SK-N-SH treated with all-trans-retinoic acid at 6 μM for 48 hours (cell line): ENCODE data around the gene DHX8.

ENCODE experiments used
- ATAC-seq: fragments of 200-7000 bp; cut with Tn5 transposase; 3 replicates; pipeline ENCODE4 v1.9.1; 2020; ENCODE audit warnings: mild to moderate bottlenecking, moderate library complexity
- ARNTL ChIP-seq: fragments of 450-650 bp; formaldehyde crosslinking; IDR thresholded peaks from 2 replicates; pipeline ENCODE4 v1.5.0; 2020; ENCODE audit warnings: low read depth, mild to moderate bottlenecking, moderate library complexity, borderline replicate concordance
- BACH2 ChIP-seq: fragments of 250-450 bp; sonication (Bioruptor Pico); IDR thresholded peaks from 2 replicates; pipeline ENCODE4 v1.9.0; 2021; ENCODE audit warnings: mild to moderate bottlenecking, borderline replicate concordance
- ESRRG ChIP-seq: fragments of 250-450 bp; sonication (Bioruptor Pico); IDR thresholded peaks from 2 replicates; pipeline ENCODE4 v1.6.1; 2021; ENCODE audit warnings: mild to moderate bottlenecking
- GLIS3 ChIP-seq: fragments of 250-450 bp; sonication (Bioruptor Pico); IDR thresholded peaks from 2 replicates; pipeline ENCODE4 v1.5.0; 2020; ENCODE audit warnings: mild to moderate bottlenecking, moderate library complexity
- ISL1 ChIP-seq: fragments of 250-450 bp; sonication (Bioruptor Pico); IDR thresholded peaks from 2 replicates; pipeline ENCODE4 v2.1.2; 2022; ENCODE audit warnings: mild to moderate bottlenecking, moderate library complexity
- OSR1 ChIP-seq: fragments of 250-450 bp; sonication (Bioruptor Pico); IDR thresholded peaks from 2 replicates; pipeline ENCODE4 v1.8.0; 2022; ENCODE audit warnings: moderate library complexity, mild to moderate bottlenecking, inconsistent platforms
- SNAI2 ChIP-seq: fragments of 250-450 bp; sonication (Bioruptor Pico); IDR thresholded peaks from 2 replicates; pipeline ENCODE4 v1.5.0; 2020; ENCODE audit warnings: mild to moderate bottlenecking, moderate library complexity
- TCF4 ChIP-seq: fragments of 250-450 bp; sonication (Bioruptor Pico); IDR thresholded peaks from 2 replicates; pipeline ENCODE4 v1.8.0; 2021; ENCODE audit warnings: mild to moderate bottlenecking, moderate library complexity, borderline replicate concordance
- TOX ChIP-seq: fragments of 250-450 bp; sonication (Bioruptor Pico); IDR thresholded peaks from 2 replicates; pipeline ENCODE4 v1.8.0; 2021; ENCODE audit warnings: mild to moderate bottlenecking, moderate library complexity, borderline replicate concordance
- ZC3H10 ChIP-seq: fragments of 250-450 bp; sonication (Bioruptor Pico); IDR thresholded peaks from 2 replicates; pipeline ENCODE4 v1.5.1; 2021; ENCODE audit warnings: mild to moderate bottlenecking, moderate library complexity
- ZFP3 ChIP-seq: fragments of 250-450 bp; sonication (Bioruptor Pico); IDR thresholded peaks from 2 replicates; pipeline ENCODE4 v1.5.0; 2020; ENCODE audit warnings: mild to moderate bottlenecking, moderate library complexity
- ZNF565 ChIP-seq: fragments of 450-650 bp; formaldehyde crosslinking; conservative IDR thresholded peaks from 2 replicates; pipeline ENCODE4 v1.5.0; 2020; ENCODE audit warnings: low read depth, mild to moderate bottlenecking, moderate library complexity
- ZNF70 ChIP-seq: fragments of 450-650 bp; formaldehyde crosslinking; IDR thresholded peaks from 2 replicates; pipeline ENCODE4 v1.5.0; 2020; ENCODE audit warnings: mild to moderate bottlenecking, moderate library complexity
- ZNF8 ChIP-seq: fragments of 450-650 bp; formaldehyde crosslinking; IDR thresholded peaks from 2 replicates; pipeline ENCODE4 v1.5.0; 2020; ENCODE audit warnings: mild to moderate bottlenecking, moderate library complexity
- TF ChIP-seq, protein P1 (sequence below): fragments of 250-450 bp; sonication (Bioruptor Pico); IDR thresholded peaks from 2 replicates; pipeline ENCODE4 v1.5.1; 2020; ENCODE audit warnings: low read depth, mild to moderate bottlenecking, moderate library complexity
- TF ChIP-seq, protein P2 (sequence below): fragments of 250-450 bp; sonication (Bioruptor Pico); IDR thresholded peaks from 2 replicates; pipeline ENCODE4 v1.8.0; 2021; ENCODE audit warnings: low read depth, mild to moderate bottlenecking, moderate library complexity, borderline replicate concordance

DHX8 gene

DNA sequence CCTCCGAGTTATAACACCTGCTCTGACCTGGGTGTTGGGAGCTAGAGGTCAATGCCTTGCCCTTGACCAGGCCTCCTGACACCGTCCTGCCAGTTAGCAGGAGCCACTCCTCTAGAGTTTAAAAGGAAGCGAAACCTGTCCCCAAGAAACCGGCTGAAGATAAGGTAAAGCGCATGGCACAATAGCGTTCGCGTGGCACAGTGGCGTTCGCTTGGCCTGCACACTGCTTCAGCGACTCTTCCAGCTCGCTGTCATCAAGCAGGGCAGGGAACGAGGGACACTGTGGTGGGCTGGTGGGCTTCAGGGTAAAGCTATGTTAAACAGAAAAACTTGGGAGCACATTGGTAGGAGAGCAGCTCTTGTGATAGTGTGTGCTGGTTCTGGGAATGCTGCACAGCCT is 90.6 kb downstream of the DHX8 start (continued):
- TF ChIP-seq, protein P1, sequence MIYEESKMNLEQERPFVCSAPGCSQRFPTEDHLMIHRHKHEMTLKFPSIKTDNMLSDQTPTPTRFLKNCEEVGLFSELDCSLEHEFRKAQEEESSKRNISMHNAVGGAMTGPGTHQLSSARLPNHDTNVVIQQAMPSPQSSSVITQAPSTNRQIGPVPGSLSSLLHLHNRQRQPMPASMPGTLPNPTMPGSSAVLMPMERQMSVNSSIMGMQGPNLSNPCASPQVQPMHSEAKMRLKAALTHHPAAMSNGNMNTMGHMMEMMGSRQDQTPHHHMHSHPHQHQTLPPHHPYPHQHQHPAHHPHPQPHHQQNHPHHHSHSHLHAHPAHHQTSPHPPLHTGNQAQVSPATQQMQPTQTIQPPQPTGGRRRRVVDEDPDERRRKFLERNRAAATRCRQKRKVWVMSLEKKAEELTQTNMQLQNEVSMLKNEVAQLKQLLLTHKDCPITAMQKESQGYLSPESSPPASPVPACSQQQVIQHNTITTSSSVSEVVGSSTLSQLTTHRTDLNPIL (CRISPR knock-in tag), result no peak
- TF ChIP-seq ESRRG (CRISPR knock-in tag), result no peak
- TF ChIP-seq TOX (CRISPR knock-in tag), result no peak
- TF ChIP-seq ZNF8 (CRISPR knock-in tag), result no peak
- no peak for TF ChIP-seq BACH2 (CRISPR knock-in tag)
- TF ChIP-seq, all 23 proteins: peak for 0

DNA sequence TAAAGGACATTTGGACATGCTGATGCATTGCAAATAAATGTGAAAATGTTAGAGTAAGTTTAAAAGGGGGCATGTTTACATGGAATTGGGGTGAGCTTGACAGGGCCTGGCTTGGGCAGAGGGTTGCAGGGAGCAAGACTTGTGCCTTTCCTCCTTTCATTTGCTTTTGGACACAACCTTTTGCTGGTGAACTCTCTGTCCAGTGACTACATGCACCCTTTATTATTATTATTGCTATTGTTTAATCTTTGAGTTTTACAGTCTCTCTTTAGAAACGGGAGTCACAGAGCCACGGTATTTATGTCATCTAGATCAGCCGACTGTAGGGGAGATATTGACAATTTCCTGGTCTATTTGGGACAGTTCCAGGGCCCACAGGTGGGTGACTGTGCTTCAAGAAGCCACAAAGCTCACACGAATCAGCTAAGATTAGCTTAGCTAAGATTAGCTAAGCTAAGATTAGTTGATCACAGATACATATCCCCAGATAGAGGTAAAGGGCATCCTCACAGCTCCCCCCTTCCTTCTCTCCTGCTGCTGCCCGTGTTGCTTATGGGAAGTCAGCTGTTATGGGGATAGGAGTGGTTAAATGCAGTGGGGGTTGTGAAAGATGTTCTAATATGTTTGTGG is 91.2 kb downstream of the DHX8 start:
- no peak for TF ChIP-seq ZNF70 (CRISPR knock-in tag)
- no peak for TF ChIP-seq OSR1 (CRISPR knock-in tag)
- TF ChIP-seq, protein P2, sequence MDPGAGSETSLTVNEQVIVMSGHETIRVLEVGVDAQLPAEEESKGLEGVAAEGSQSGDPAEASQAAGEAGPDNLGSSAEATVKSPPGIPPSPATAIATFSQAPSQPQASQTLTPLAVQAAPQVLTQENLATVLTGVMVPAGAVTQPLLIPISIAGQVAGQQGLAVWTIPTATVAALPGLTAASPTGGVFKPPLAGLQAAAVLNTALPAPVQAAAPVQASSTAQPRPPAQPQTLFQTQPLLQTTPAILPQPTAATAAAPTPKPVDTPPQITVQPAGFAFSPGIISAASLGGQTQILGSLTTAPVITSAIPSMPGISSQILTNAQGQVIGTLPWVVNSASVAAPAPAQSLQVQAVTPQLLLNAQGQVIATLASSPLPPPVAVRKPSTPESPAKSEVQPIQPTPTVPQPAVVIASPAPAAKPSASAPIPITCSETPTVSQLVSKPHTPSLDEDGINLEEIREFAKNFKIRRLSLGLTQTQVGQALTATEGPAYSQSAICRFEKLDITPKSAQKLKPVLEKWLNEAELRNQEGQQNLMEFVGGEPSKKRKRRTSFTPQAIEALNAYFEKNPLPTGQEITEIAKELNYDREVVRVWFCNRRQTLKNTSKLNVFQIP (CRISPR knock-in tag), result no peak
- no peak for TF ChIP-seq ISL1 (CRISPR knock-in tag)
- TF ChIP-seq ZFP3 (CRISPR knock-in tag), result no peak
- TF ChIP-seq ZNF565, result no peak
- TF ChIP-seq TCF4 (CRISPR knock-in tag), result no peak
- no peak for TF ChIP-seq ZC3H10 (CRISPR knock-in tag)
- TF ChIP-seq BACH2 (CRISPR knock-in tag), result no peak
- no peak for TF ChIP-seq ESRRG (CRISPR knock-in tag)
- no peak for TF ChIP-seq SNAI2 (CRISPR knock-in tag)
- TF ChIP-seq GLIS3 (CRISPR knock-in tag), result no peak
- no peak for TF ChIP-seq ARNTL (CRISPR knock-in tag)
- TF ChIP-seq, all 23 proteins: peak for 0
- ATAC-seq, result no peak
